GM23338 (cell line): Measurements from ENCODE around the gene MRTO4. TPM values are rescaled to one million over a fixed set of nuclear protein-coding genes. Genes with fewer than 3 reads are reported as not detected.

ENCODE experiments used
- ATAC-seq: fragments of 200-7000 bp; cut with Tn5 transposase; 3 replicates; pipeline ENCODE4 v1.9.1; 2020
- DNase-seq: peaks from one replicate; pipeline ENCODE4 v3.0.0-alpha.2; 2015; ENCODE audit warnings: low spot score
- H2AFZ ChIP-seq: fragments of 200-600 bp; sonication (generic); 2 replicates; pipeline ENCODE4 v1.8.0; 2016; ENCODE audit warnings: antibody characterized with exemption, mild to moderate bottlenecking, moderate library complexity
- H3F3A ChIP-seq: fragments of 200-600 bp; sonication (generic); replicated peaks from 2 replicates; pipeline ENCODE4 v1.8.0; 2017; ENCODE audit warnings: antibody characterized with exemption, mixed run types, low read depth
- H3K27ac ChIP-seq: fragments of 200-600 bp; sonication (generic); 2 replicates; pipeline ENCODE4 v1.6.1; 2016; ENCODE audit warnings: low read depth
- H3K27me3 ChIP-seq: fragments of 200-600 bp; sonication (generic); 2 replicates; pipeline ENCODE4 v1.8.0; 2016; ENCODE audit warnings: mild to moderate bottlenecking, mixed run types, moderate library complexity; ENCODE audit not compliant: insufficient read depth
- H3K36me3 ChIP-seq: fragments of 200-600 bp; sonication (generic); 2 replicates; pipeline ENCODE4 v1.8.0; 2016; ENCODE audit warnings: mild to moderate bottlenecking; ENCODE audit not compliant: insufficient read depth
- H3K4me1 ChIP-seq: fragments of 200-600 bp; sonication (generic); 2 replicates; pipeline ENCODE4 v1.8.0; 2016; ENCODE audit warnings: mild to moderate bottlenecking, moderate library complexity; ENCODE audit not compliant: insufficient read depth
- H3K4me2 ChIP-seq: fragments of 200-600 bp; sonication (generic); 2 replicates; pipeline ENCODE4 v1.7.1; 2017; ENCODE audit warnings: mixed run types
- H3K4me3 ChIP-seq: fragments of 200-600 bp; sonication (generic); 2 replicates; pipeline ENCODE4 v1.6.1; 2016; ENCODE audit warnings: mixed run types
- H3K79me2 ChIP-seq: fragments of 200-600 bp; sonication (generic); replicated peaks from 2 replicates; pipeline ENCODE4 v1.8.0; 2017; ENCODE audit warnings: mild to moderate bottlenecking; ENCODE audit not compliant: insufficient read depth
- H3K9me2 ChIP-seq: fragments of 200-600 bp; sonication (generic); 2 replicates; pipeline ENCODE4 v1.8.0; 2017; ENCODE audit not compliant: insufficient read depth
- H4K20me1 ChIP-seq: fragments of 200-600 bp; sonication (generic); replicated peaks from 2 replicates; pipeline ENCODE4 v1.8.0; 2017; ENCODE audit warnings: mild to moderate bottlenecking; ENCODE audit not compliant: insufficient read depth
- H3K27ac Mint-ChIP-seq: 2 replicates; pipeline ENCODE4 v1.8.0; 2020; ENCODE audit warnings: inconsistent platforms, mild to moderate bottlenecking, moderate library complexity, mixed read lengths
- H3K27me3 Mint-ChIP-seq: 3 replicates; pipeline ENCODE4 v1.8.0; 2022; ENCODE audit warnings: low read depth, mild to moderate bottlenecking, moderate library complexity, mixed read lengths, inconsistent platforms; ENCODE audit not compliant: insufficient read depth, poor library complexity
- H3K36me3 Mint-ChIP-seq: 3 replicates; pipeline ENCODE4 v1.8.0; 2021; ENCODE audit warnings: low read depth, mild to moderate bottlenecking, inconsistent platforms, moderate library complexity, mixed read lengths
- H3K4me1 Mint-ChIP-seq: 3 replicates; pipeline ENCODE4 v1.8.0; 2020; ENCODE audit warnings: mild to moderate bottlenecking, inconsistent platforms, mixed read lengths
- H3K4me3 Mint-ChIP-seq: 3 replicates; pipeline ENCODE4 v1.8.0; 2021; ENCODE audit warnings: moderate library complexity, mild to moderate bottlenecking, inconsistent platforms, mixed read lengths
- H3K9me3 Mint-ChIP-seq: 3 replicates; pipeline ENCODE4 v1.8.0; 2020; ENCODE audit warnings: moderate library complexity, mild to moderate bottlenecking, inconsistent platforms, mixed read lengths
- CREB1 ChIP-seq: fragments of 250-450 bp; sonication (Bioruptor Pico); IDR thresholded peaks from 2 replicates; pipeline ENCODE4 v1.5.0; 2020; ENCODE audit warnings: low read depth, mild to moderate bottlenecking, moderate library complexity
- CTCF ChIP-seq, 2 experiments: fragments of 200-600 bp in 1 of 2; sonication (generic) in 1 of 2; conservative IDR thresholded peaks; 2 replicates each; pipeline versions ENCODE4 v1.5.1 to v1.6.1; 2016 to 2017; ENCODE audit warnings: antibody characterized with exemption in 2 of 2, low read depth in 2 of 2, mild to moderate bottlenecking in 2 of 2, moderate library complexity in 1 of 2
- EZH2 ChIP-seq: fragments of 200-600 bp; sonication (generic); IDR thresholded peaks from one replicate; pipeline ENCODE4 v1.8.0; 2017; ENCODE audit warnings: antibody characterized with exemption, mild to moderate bottlenecking, low read depth; ENCODE audit not compliant: unreplicated experiment
- EZH2phosphoT487 ChIP-seq: fragments of 200-600 bp; sonication (generic); IDR thresholded peaks from one replicate; pipeline ENCODE4 v1.8.1; 2018; ENCODE audit warnings: antibody characterized with exemption; ENCODE audit not compliant: unreplicated experiment
- JUNB ChIP-seq: IDR thresholded peaks from one replicate; pipeline ENCODE4 v1.6.1; 2016; ENCODE audit warnings: antibody characterized with exemption; ENCODE audit not compliant: unreplicated experiment
- NANOG ChIP-seq: IDR thresholded peaks from 2 replicates; pipeline ENCODE4 v1.6.1; 2016; ENCODE audit warnings: antibody characterized with exemption, borderline replicate concordance
- POLR2AphosphoS5 ChIP-seq: IDR thresholded peaks from 2 replicates; pipeline ENCODE4 v1.6.1; 2016; ENCODE audit warnings: antibody characterized with exemption, low read depth
- STAT1 ChIP-seq: IDR thresholded peaks from one replicate; pipeline ENCODE4 v1.6.1; 2016; ENCODE audit warnings: antibody characterized with exemption; ENCODE audit not compliant: unreplicated experiment
- ZNF114 ChIP-seq: fragments of 250-450 bp; sonication (Bioruptor Pico); IDR thresholded peaks from 2 replicates; pipeline ENCODE4 v1.5.0; 2020; ENCODE audit warnings: mild to moderate bottlenecking, moderate library complexity
- ZNF331 ChIP-seq: fragments of 250-450 bp; sonication (Bioruptor Pico); IDR thresholded peaks from 2 replicates; pipeline ENCODE4 v1.5.0; 2020; ENCODE audit warnings: low read depth, mild to moderate bottlenecking, moderate library complexity
- ZNF462 ChIP-seq: fragments of 250-450 bp; sonication (Bioruptor Pico); IDR thresholded peaks from 2 replicates; pipeline ENCODE4 v1.5.0; 2020; ENCODE audit warnings: mild to moderate bottlenecking, moderate library complexity
- polyA plus RNA-seq: library from polyadenylated mRNA; unstranded; fragments of >200 nt; fragmentation: Nextera tagmentation; extraction: Ambion mirVana; gene quantifications from 2 replicates; pipeline ENCODE4 v1.2.1, GENCODE V29; 2016
- total RNA-seq: library from RNA; depleted of rRNA; stranded (reverse); fragments of >200 nt; shearing (Covaris generic); gene quantifications from 2 replicates; pipeline ENCODE4 v1.2.3, GENCODE V29; 2014
- TF ChIP-seq, protein P1 (sequence below): IDR thresholded peaks from one replicate; pipeline ENCODE4 v1.6.1; 2018; ENCODE audit warnings: antibody characterized with exemption; ENCODE audit not compliant: unreplicated experiment
- TF ChIP-seq, protein P2 (sequence below): IDR thresholded peaks from 2 replicates; pipeline ENCODE4 v1.6.1; 2016; ENCODE audit warnings: antibody characterized with exemption

MRTO4 gene
- total and polyA plus RNA-seq, 2 experiments from 2014 or later, result 54.2 to 88.5 TPM

GRCh38 chr1:19208710-19209438 lies 42.7 kb upstream of the MRTO4 start:
- DNase-seq (no peak), ATAC-seq (no peak)
- Mint-ChIP-seq H3K27ac (peak overlapping the region; percentile 98), H3K4me1 (peaks cover 18% of the 10 kb centered on the region), H3K36me3 (peaks cover 3% of the 10 kb centered on the region), H3K9me3 (no peaks in the 10 kb centered on the region), H3K4me3 (peak overlapping the region; percentile 94), H3K27me3 (peaks cover 7% of the 10 kb centered on the region)
- H2AFZ ChIP-seq, result no peak overlapping the region
- H3F3A ChIP-seq, result peaks cover 11% of the 10 kb centered on the region
- no peaks in the 10 kb centered on the region for H3K9me2 ChIP-seq
- peak overlapping the region; percentile 99 for H3K27ac ChIP-seq
- peak overlapping the region; percentile 98 for H3K4me3 ChIP-seq
- peaks cover 92% of the 10 kb centered on the region for H3K79me2 ChIP-seq
- H3K4me1 ChIP-seq, result peaks cover 26% of the 10 kb centered on the region
- H3K27me3 ChIP-seq, result no peaks in the 10 kb centered on the region
- TF ChIP-seq CTCF (conservative IDR thresholded peaks at IDR 0.05; ENCODE audit: low read depth in 2 of 2), result no peak
- no peak for TF ChIP-seq POLR2AphosphoS5
- no peak for TF ChIP-seq JUNB
- TF ChIP-seq CREB1 (CRISPR knock-in tag), result no peak
- no peak for TF ChIP-seq EZH2
- no peak for TF ChIP-seq ZNF462
- TF ChIP-seq, protein P1, sequence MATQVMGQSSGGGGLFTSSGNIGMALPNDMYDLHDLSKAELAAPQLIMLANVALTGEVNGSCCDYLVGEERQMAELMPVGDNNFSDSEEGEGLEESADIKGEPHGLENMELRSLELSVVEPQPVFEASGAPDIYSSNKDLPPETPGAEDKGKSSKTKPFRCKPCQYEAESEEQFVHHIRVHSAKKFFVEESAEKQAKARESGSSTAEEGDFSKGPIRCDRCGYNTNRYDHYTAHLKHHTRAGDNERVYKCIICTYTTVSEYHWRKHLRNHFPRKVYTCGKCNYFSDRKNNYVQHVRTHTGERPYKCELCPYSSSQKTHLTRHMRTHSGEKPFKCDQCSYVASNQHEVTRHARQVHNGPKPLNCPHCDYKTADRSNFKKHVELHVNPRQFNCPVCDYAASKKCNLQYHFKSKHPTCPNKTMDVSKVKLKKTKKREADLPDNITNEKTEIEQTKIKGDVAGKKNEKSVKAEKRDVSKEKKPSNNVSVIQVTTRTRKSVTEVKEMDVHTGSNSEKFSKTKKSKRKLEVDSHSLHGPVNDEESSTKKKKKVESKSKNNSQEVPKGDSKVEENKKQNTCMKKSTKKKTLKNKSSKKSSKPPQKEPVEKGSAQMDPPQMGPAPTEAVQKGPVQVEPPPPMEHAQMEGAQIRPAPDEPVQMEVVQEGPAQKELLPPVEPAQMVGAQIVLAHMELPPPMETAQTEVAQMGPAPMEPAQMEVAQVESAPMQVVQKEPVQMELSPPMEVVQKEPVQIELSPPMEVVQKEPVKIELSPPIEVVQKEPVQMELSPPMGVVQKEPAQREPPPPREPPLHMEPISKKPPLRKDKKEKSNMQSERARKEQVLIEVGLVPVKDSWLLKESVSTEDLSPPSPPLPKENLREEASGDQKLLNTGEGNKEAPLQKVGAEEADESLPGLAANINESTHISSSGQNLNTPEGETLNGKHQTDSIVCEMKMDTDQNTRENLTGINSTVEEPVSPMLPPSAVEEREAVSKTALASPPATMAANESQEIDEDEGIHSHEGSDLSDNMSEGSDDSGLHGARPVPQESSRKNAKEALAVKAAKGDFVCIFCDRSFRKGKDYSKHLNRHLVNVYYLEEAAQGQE, result no peak
- no peak for TF ChIP-seq NANOG
- no peak for TF ChIP-seq EZH2phosphoT487
- no peak for TF ChIP-seq STAT1
- no peak for TF ChIP-seq ZNF331 (CRISPR knock-in tag)
- no peak for TF ChIP-seq ZNF114 (CRISPR knock-in tag)
- TF ChIP-seq, protein P2, sequence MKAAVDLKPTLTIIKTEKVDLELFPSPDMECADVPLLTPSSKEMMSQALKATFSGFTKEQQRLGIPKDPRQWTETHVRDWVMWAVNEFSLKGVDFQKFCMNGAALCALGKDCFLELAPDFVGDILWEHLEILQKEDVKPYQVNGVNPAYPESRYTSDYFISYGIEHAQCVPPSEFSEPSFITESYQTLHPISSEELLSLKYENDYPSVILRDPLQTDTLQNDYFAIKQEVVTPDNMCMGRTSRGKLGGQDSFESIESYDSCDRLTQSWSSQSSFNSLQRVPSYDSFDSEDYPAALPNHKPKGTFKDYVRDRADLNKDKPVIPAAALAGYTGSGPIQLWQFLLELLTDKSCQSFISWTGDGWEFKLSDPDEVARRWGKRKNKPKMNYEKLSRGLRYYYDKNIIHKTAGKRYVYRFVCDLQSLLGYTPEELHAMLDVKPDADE, result no peak
- H3K4me2 ChIP-seq, result peak overlapping the region; percentile 99
- H4K20me1 ChIP-seq, result peaks cover 50% of the 10 kb centered on the region
- no peaks in the 10 kb centered on the region for H3K36me3 ChIP-seq
